HepG2 (cell line): ENCODE measurements around the gene IYD. TPM values are rescaled to one million over a fixed set of nuclear protein-coding genes. Genes with fewer than 3 reads are reported as not detected.

ENCODE experiments used
- ATAC-seq: fragments of 200-7000 bp; cut with Tn5 transposase; 3 replicates; pipeline ENCODE4 v1.9.1; 2020; ENCODE audit warnings: mild to moderate bottlenecking, moderate library complexity
- BruUV-seq: library from RNA; stranded (reverse); fragments of 400-500 nt; replicated peaks from 2 replicates; lab custom pipeline; 2021; lab: Mats Ljungman, UMichigan
- CTCF ChIA-PET: fragments of 300-600 bp; formaldehyde crosslinking; extraction: SDS; loops from one replicate; lab custom pipeline; 2021; ENCODE audit warnings: low total read pairs, inconsistent platforms, low intra/inter-chr PET ratio; lab: Yijun Ruan, JAX
- POLR2A ChIA-PET: fragments of 350-600 bp; sonication (Branson Sonifier 250); formaldehyde crosslinking; loops from one replicate; lab custom pipeline; 2020; ENCODE audit warnings: antibody characterized with exemption, inconsistent platforms; lab: Yijun Ruan, JAX
- DNase-seq: peaks from one replicate; pipeline ENCODE4 v3.0.0-alpha.2; 2015; ENCODE audit warnings: low spot score
- FAIRE-seq: peaks from 3 replicates; lab custom pipeline; 2011; peaks lifted over from hg19 to GRCh38; lab: Jason Lieb, UNC
- H2AFZ ChIP-seq: one replicate; pipeline ENCODE4 v1.6.1; 2011; ENCODE audit warnings: low read length, inconsistent platforms
- H3K27ac ChIP-seq: fragments of 300-600 bp; 3 replicates; pipeline ENCODE4 v1.8.0; 2011; ENCODE audit warnings: mixed run types, mild to moderate bottlenecking, mixed read lengths, low read length, inconsistent platforms; ENCODE audit not compliant: insufficient read depth; ENCODE audit errors: extremely low read length
- H3K27me3 ChIP-seq, 2 experiments: fragments of 200-600 bp in 1 of 2; 2 replicates in 1 of 2; 3 replicates in 1 of 2; pipeline versions ENCODE4 v1.6.0 to v1.8.0; 2011; ENCODE audit warnings: low read length in 2 of 2, mild to moderate bottlenecking in 2 of 2, moderate library complexity in 2 of 2, inconsistent platforms in 1 of 2; ENCODE audit not compliant: insufficient read depth in 2 of 2, control insufficient read depth in 1 of 2
- H3K36me3 ChIP-seq, 2 experiments: fragments of 200-600 bp in 1 of 2; replicated peaks in 1 of 2; 2 replicates in 1 of 2; 3 replicates in 1 of 2; pipeline versions ENCODE4 v1.5.1 to v1.8.0; 2011; ENCODE audit warnings: low read length in 2 of 2, inconsistent platforms in 1 of 2; ENCODE audit not compliant: insufficient read depth in 2 of 2, control insufficient read depth in 1 of 2
- H3K4me1 ChIP-seq: 2 replicates; pipeline ENCODE4 v1.5.1; 2012; ENCODE audit warnings: low read length, inconsistent platforms; ENCODE audit not compliant: insufficient read depth
- H3K4me2 ChIP-seq: 2 replicates; pipeline ENCODE4 v1.6.0; 2011; ENCODE audit warnings: low read depth, low read length, inconsistent platforms
- H3K4me3 ChIP-seq, 3 experiments: fragments of 200-600 bp in 1 of 3; sonication (generic), shearing (Covaris generic) in 1 of 3; replicated peaks in 1 of 3; 2 replicates each; pipeline ENCODE4 v1.5.1; 2011 to 2016; ENCODE audit warnings: low read length in 3 of 3, inconsistent platforms in 2 of 3, low read depth in 2 of 3, mild to moderate bottlenecking in 2 of 3, control low read depth in 1 of 3, mixed read lengths in 1 of 3; ENCODE audit not compliant: insufficient read depth in 1 of 3
- H3K79me2 ChIP-seq: one replicate; pipeline ENCODE4 v1.6.1; 2011; ENCODE audit warnings: low read length, inconsistent platforms; ENCODE audit not compliant: insufficient read depth
- H3K9ac ChIP-seq: 2 replicates; pipeline ENCODE4 v1.6.0; 2011; ENCODE audit warnings: mild to moderate bottlenecking, low read depth, low read length, inconsistent platforms; ENCODE audit not compliant: insufficient read depth
- H3K9me3 ChIP-seq: 2 replicates; pipeline ENCODE4 v1.5.1; 2012; ENCODE audit warnings: mild to moderate bottlenecking, low read length
- H4K20me1 ChIP-seq: 2 replicates; pipeline ENCODE4 v1.6.0; 2011; ENCODE audit warnings: inconsistent platforms, mild to moderate bottlenecking, low read length, moderate library complexity; ENCODE audit not compliant: insufficient read depth
- ASH2L ChIP-seq: fragments of 300-600, 200-600 bp; sonication (generic); IDR thresholded peaks from 2 replicates; pipeline ENCODE4 v1.7.0; 2017; ENCODE audit warnings: low read depth, mild to moderate bottlenecking, moderate library complexity, mixed read lengths, low read length; ENCODE audit not compliant: insufficient read length
- HNRNPL ChIP-seq: fragments of 200-400 bp; formaldehyde crosslinking; IDR thresholded peaks from 2 replicates; pipeline ENCODE4 v1.6.1; 2017; ENCODE audit warnings: mild to moderate bottlenecking, low read depth, low read length
- JARID2 ChIP-seq: sonication (generic); formaldehyde crosslinking; IDR thresholded peaks from 2 replicates; pipeline ENCODE4 v1.8.1; 2023; ENCODE audit warnings: missing genetic modification reagents, inconsistent platforms; ENCODE audit not compliant: insufficient replicate concordance
- KAT8 ChIP-seq: IDR thresholded peaks from 2 replicates; pipeline ENCODE4 v1.6.1; 2016; ENCODE audit warnings: missing genetic modification reagents, missing compliant biosample characterization
- KLF6 ChIP-seq: IDR thresholded peaks from 2 replicates; pipeline ENCODE4 v1.8.0; 2016; ENCODE audit warnings: missing biosample characterization, missing genetic modification reagents
- NR2F6 ChIP-seq, 2 experiments: IDR thresholded peaks; 2 replicates each; pipeline ENCODE4 v1.6.1; 2016; ENCODE audit warnings: antibody characterized with exemption in 1 of 2, mild to moderate bottlenecking in 1 of 2
- RCOR2 ChIP-seq: IDR thresholded peaks from 2 replicates; pipeline ENCODE4 v1.6.1; 2016; ENCODE audit warnings: missing biosample characterization, missing genetic modification reagents
- SP2 ChIP-seq: sonication (generic); formaldehyde crosslinking; IDR thresholded peaks from 2 replicates; pipeline ENCODE4 v1.5.1; 2020; ENCODE audit warnings: mild to moderate bottlenecking, missing genetic modification reagents
- ZBTB7B ChIP-seq: sonication (generic); formaldehyde crosslinking; IDR thresholded peaks from 2 replicates; pipeline ENCODE4 v1.4.0; 2020; ENCODE audit warnings: missing genetic modification reagents
- ZNF138 ChIP-seq: sonication (generic); formaldehyde crosslinking; IDR thresholded peaks from 2 replicates; pipeline ENCODE4 v1.5.0; 2020; ENCODE audit warnings: mild to moderate bottlenecking, low read depth, missing genetic modification reagents
- ZNF234 ChIP-seq: sonication (generic); formaldehyde crosslinking; conservative IDR thresholded peaks from 2 replicates; pipeline ENCODE4 v1.5.1; 2020; ENCODE audit warnings: mild to moderate bottlenecking, missing genetic modification reagents
- ZNF562 ChIP-seq: sonication (generic); formaldehyde crosslinking; IDR thresholded peaks from 2 replicates; pipeline ENCODE4 v1.8.0; 2022; ENCODE audit warnings: missing genetic modification reagents, borderline replicate concordance
- ZNF569 ChIP-seq: sonication (generic); formaldehyde crosslinking; IDR thresholded peaks from 2 replicates; pipeline ENCODE4 v1.5.0; 2020; ENCODE audit warnings: mild to moderate bottlenecking, missing genetic modification reagents, moderate library complexity, borderline replicate concordance
- ZNF766 ChIP-seq: sonication (generic); formaldehyde crosslinking; IDR thresholded peaks from 2 replicates; pipeline ENCODE4 v1.5.0; 2020; ENCODE audit warnings: missing genetic modification reagents, borderline replicate concordance
- WGBS: methylation state at CpG from one replicate; pipeline ENCODE4 v1.1.6; 2017; ENCODE audit warnings: low lambda C conversion rate; 5-methylcytosine and 5-hydroxymethylcytosine counted together
- in situ Hi-C: cut with HindIII; loops from 2 replicates; pipeline ENCODE4 v1.10.0; 2017; ENCODE audit warnings: low pct_unique_long_range_greater_than_20kb; ENCODE audit not compliant: extremely low pct_ligation_motif_present
- intact Hi-C: fragments of 100-400 bp; cut with micrococcal nuclease; formaldehyde crosslinking; loops from one replicate; pipeline ENCODE4 v1.10.0; 2022; ENCODE audit not compliant: unreplicated experiment
- polyA plus RNA-seq, 8 experiments: library from polyadenylated mRNA; depleted of rRNA in 3 of 8; stranded (reverse) in 7 of 8; unstranded in 1 of 8; fragments of >200 nt; fragmentation: Illumina TruSeq in 4 of 8; extraction: Trizol in 4 of 8; gene quantifications; 2 replicates each; pipeline versions ENCODE4 v1.2.1 to v1.2.3, GENCODE V29; 2011 to 2016; ENCODE audit warnings: low read depth in 4 of 8, missing spikeins in 1 of 8, mixed read lengths in 1 of 8; ENCODE audit not compliant: insufficient read depth in 1 of 8
- total RNA-seq, 5 experiments: library from RNA; depleted of rRNA; stranded (reverse); fragments of >200 nt; fragmentation: Illumina TruSeq; extraction: Trizol; gene quantifications; 2 replicates each; pipeline ENCODE4 v1.2.3, GENCODE V29; 2016; ENCODE audit warnings: low read depth in 1 of 5
- TF ChIP-seq, protein P1 (sequence below): fragments of 450-650 bp; IDR thresholded peaks from 2 replicates; pipeline ENCODE4 v1.6.1; 2017

The IYD gene
- total and polyA plus RNA-seq, 2 of the 13 experiments (the other 11 are each of a cell fraction or from before 2014, with no cell fraction given): 0.01 to 0.46 TPM

DNA sequence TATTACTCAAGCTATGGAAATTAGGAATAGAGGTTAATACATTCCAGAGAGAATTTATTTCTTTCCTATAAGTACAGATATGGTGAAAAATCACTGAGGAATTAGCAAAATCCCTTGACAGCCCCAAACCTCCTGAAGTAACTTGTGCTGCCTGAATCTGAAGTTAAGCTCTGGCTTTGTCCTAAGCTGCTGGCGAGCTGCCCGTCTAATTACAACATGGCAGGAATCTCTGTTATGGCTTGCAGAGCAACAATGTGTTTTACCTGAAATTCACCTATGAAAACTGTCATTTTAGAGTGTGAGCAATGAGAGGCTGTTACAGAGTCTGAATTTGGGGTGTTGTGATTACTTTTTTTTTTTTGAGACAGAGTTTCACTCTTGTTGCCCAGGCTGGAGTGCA is 22.5 kb upstream of the IYD start:
- Histone ChIP-seq H3K9me3 (no peaks in the 10 kb centered on the region), H3K4me3 (no peak overlapping the region)
- POLR2A ChIA-PET: no interaction called here
- BruUV-seq: no TSS peak
- TF ChIP-seq ZNF569 (CRISPR knock-in tag) (no peak), ZBTB7B (CRISPR knock-in tag) (no peak)
- TF ChIP-seq, all 625 proteins: peak for 0
- intact Hi-C loops: no loop called here
- Histone ChIP-seq H3K27ac (no peak overlapping the region), H2AFZ (no peak overlapping the region), H3K79me2 (no peaks in the 10 kb centered on the region), H3K4me1 (no peaks in the 10 kb centered on the region), H3K9ac (no peak overlapping the region), H3K27me3 (no peaks in the 10 kb centered on the region; a peak in 1 of 5 replicates), H3K4me2 (no peak overlapping the region), H3K36me3 (no peaks in the 10 kb centered on the region), H4K20me1 (no peaks in the 10 kb centered on the region)
- FAIRE-seq (no peak), ATAC-seq (no peak), DNase-seq (no peak)
- CTCF ChIA-PET: no interaction called here
- 38% methylated on average over 2 of the region's 2 CpGs for whole genome bisulfite sequencing
- in situ Hi-C loops: no loop called here

DNA sequence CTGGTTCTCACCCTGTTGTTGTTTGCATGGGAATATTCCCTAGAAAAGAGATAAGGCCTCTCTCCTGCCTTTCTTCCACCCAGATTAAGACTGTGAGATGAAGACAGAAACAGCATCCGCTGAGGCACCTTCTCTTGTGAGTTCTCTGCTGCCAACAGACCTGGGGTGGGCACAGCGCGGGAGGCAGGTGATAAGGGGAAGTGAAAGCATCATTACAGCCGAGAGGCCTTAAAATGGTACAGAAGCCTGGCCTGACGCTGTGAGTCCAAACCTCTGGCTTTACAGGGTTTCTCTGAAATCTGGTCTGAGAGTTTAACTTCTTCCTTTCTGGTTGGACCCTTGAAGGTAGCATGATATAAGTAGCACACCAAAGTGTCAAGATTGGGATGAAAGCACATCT is 21.0 kb upstream of the IYD start:
- intact Hi-C loops: no loop called here
- FAIRE-seq: no peak
- no peak for TF ChIP-seq KAT8 (CRISPR knock-in tag)
- no peak for TF ChIP-seq HNRNPL
- TF ChIP-seq ZNF562 (CRISPR knock-in tag): no peak
- no peak for TF ChIP-seq ZNF138 (CRISPR knock-in tag)
- TF ChIP-seq RCOR2 (CRISPR knock-in tag): no peak
- TF ChIP-seq JARID2 (CRISPR knock-in tag): no peak
- TF ChIP-seq ZNF234: no peak
- no peak for TF ChIP-seq SP2 (CRISPR knock-in tag)
- no peak for TF ChIP-seq KLF6 (CRISPR knock-in tag)
- TF ChIP-seq NR2F6 (IDR thresholded peaks at IDR 0.05): no peak
- TF ChIP-seq NR2F6 (CRISPR knock-in tag; IDR thresholded peaks at IDR 0.05): no peak
- no peak for TF ChIP-seq ZNF766 (CRISPR knock-in tag)
- TF ChIP-seq, protein P1, sequence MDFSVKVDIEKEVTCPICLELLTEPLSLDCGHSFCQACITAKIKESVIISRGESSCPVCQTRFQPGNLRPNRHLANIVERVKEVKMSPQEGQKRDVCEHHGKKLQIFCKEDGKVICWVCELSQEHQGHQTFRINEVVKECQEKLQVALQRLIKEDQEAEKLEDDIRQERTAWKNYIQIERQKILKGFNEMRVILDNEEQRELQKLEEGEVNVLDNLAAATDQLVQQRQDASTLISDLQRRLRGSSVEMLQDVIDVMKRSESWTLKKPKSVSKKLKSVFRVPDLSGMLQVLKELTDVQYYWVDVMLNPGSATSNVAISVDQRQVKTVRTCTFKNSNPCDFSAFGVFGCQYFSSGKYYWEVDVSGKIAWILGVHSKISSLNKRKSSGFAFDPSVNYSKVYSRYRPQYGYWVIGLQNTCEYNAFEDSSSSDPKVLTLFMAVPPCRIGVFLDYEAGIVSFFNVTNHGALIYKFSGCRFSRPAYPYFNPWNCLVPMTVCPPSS: no peak
- no peak for TF ChIP-seq ASH2L
- H2AFZ ChIP-seq: no peak overlapping the region
- H3K36me3 ChIP-seq: no peaks in the 10 kb centered on the region
- no peaks in the 10 kb centered on the region for H3K79me2 ChIP-seq
- no peak overlapping the region for H3K27ac ChIP-seq
- POLR2A ChIA-PET: no interaction called here
- WGBS: 58% methylated on average over 5 of the region's 5 CpGs
- no peaks in the 10 kb centered on the region; a peak in 1 of 5 replicates for H3K27me3 ChIP-seq
- H3K4me2 ChIP-seq: no peak overlapping the region
- DNase-seq: no peak
- no peak overlapping the region for H3K4me3 ChIP-seq
- no TSS peak for BruUV-seq
- no peaks in the 10 kb centered on the region for H3K9me3 ChIP-seq
- no peak for ATAC-seq
- in situ Hi-C loops: no loop called here
- H4K20me1 ChIP-seq: no peaks in the 10 kb centered on the region
- CTCF ChIA-PET: no interaction called here
- no peaks in the 10 kb centered on the region for H3K4me1 ChIP-seq
- no peak overlapping the region for H3K9ac ChIP-seq
